Uterus (tissue), 4 donors: ENCODE data around the gene ZMYND11. TPM values are rescaled to one million over a fixed set of nuclear protein-coding genes. Genes with fewer than 3 reads are reported as not detected.

Experiments used
- DNase-seq, 2 donors: peaks; one replicate each; pipeline ENCODE4 v3.0.0-alpha.2; 2019 to 2020
- H3K27ac ChIP-seq, 2 donors: fragments of 200-600 bp; sonication (generic); 1 replicate in 1 of 2; 2 replicates in 1 of 2; pipeline ENCODE4 v1.5.1; 2016 to 2018
- H3K27me3 ChIP-seq, 2 donors: fragments of 200-600 bp; sonication (generic); one replicate each; pipeline ENCODE4 v1.5.1; 2018 to 2019; ENCODE audit warnings: control low read depth in 1 of 2
- H3K36me3 ChIP-seq, 2 donors: fragments of 200-600 bp; sonication (generic); one replicate each; pipeline ENCODE4 v1.5.1; 2019; ENCODE audit warnings: control low read depth in 1 of 2
- H3K4me1 ChIP-seq, 2 donors: fragments of 200-600 bp; sonication (generic); one replicate each; pipeline ENCODE4 v1.5.1; 2018 to 2019; ENCODE audit warnings: control low read depth in 1 of 2
- H3K4me3 ChIP-seq, 2 donors: fragments of 200-600 bp; sonication (generic); 1 replicate in 1 of 2; 2 replicates in 1 of 2; pipeline ENCODE4 v1.5.1; 2018 to 2019; ENCODE audit warnings: mild to moderate bottlenecking in 1 of 2
- H3K9me3 ChIP-seq, 2 donors: fragments of 200-600 bp; sonication (generic); one replicate each; pipeline ENCODE4 v1.5.1; 2019; ENCODE audit warnings: control low read depth in 1 of 2
- CTCF ChIP-seq, 4 experiments: fragments of 200-600 bp in 2 of 4; fragments of 450-650 bp in 2 of 4; sonication (generic) in 2 of 4; IDR thresholded peaks; one replicate each; pipeline ENCODE4 v1.5.1; 2016 to 2019; ENCODE audit warnings: antibody characterized with exemption in 4 of 4, mild to moderate bottlenecking in 2 of 4, moderate library complexity in 1 of 4
- POLR2A ChIP-seq, 2 donors: fragments of 450-650 bp; IDR thresholded peaks; one replicate each; pipeline ENCODE4 v1.6.1; 2016; ENCODE audit warnings: antibody characterized with exemption in 2 of 2, mild to moderate bottlenecking in 1 of 2, moderate library complexity in 1 of 2
- intact Hi-C: fragments of 100-400 bp; cut with DNase I; formaldehyde crosslinking; loops from one replicate; pipeline ENCODE4 v1.15.1; 2023; ENCODE audit warnings: low total_unique reads
- total RNA-seq, 4 donors: library from RNA; depleted of rRNA in 3 of 4; stranded (reverse); fragments of >200 nt in 3 of 4; gene quantifications; one replicate each; pipeline versions ENCODE4 v1.1.0 to v1.2.4, GENCODE V29; 2014 to 2023
- donor health status: DM: yes; HTN: yes; CAD: no.

The ZMYND11 gene
- total RNA-seq, 4 donors from 2014 or later, result 54.1 to 122 (median 104) TPM

- Histone ChIP-seq H3K27ac (no peak overlapping the region), H3K4me1 (no peaks in the 10 kb centered on the region), H3K4me3 (no peak overlapping the region), H3K27me3 (no peaks in the 10 kb centered on the region), H3K36me3 (no peaks in the 10 kb centered on the region), H3K9me3 (no peaks in the 10 kb centered on the region)
- intact Hi-C loops, result no loop called here
- DNase-seq, result no peak
- TF ChIP-seq CTCF (IDR thresholded peaks at IDR 0.05) (no peak), POLR2A (IDR thresholded peaks at IDR 0.05) (no peak)
Measured at GRCh38 chr10:106740-107139, 28.5 kb upstream of the ZMYND11 start.

- TF ChIP-seq CTCF (IDR thresholded peaks at IDR 0.05), result no peak
- no peak for TF ChIP-seq POLR2A (IDR thresholded peaks at IDR 0.05)
- intact Hi-C loops, result no loop called here
- no peaks in the 10 kb centered on the region for H3K4me1 ChIP-seq
- no peak for DNase-seq
- no peaks in the 10 kb centered on the region for H3K9me3 ChIP-seq
- no peak overlapping the region for H3K27ac ChIP-seq
- no peaks in the 10 kb centered on the region for H3K36me3 ChIP-seq
- H3K4me3 ChIP-seq, result no peak overlapping the region
- H3K27me3 ChIP-seq, result no peaks in the 10 kb centered on the region
Measured at GRCh38 chr10:112246-112645, 23.0 kb upstream of the ZMYND11 start.

- TF ChIP-seq CTCF (IDR thresholded peaks at IDR 0.05), result no peak
- TF ChIP-seq POLR2A (IDR thresholded peaks at IDR 0.05), result no peak
- no peak overlapping the region for H3K27ac ChIP-seq
- no peak for DNase-seq
- H3K4me3 ChIP-seq, result no peak overlapping the region
- intact Hi-C loops, result no loop called here
- H3K27me3 ChIP-seq, result no peaks in the 10 kb centered on the region
- no peaks in the 10 kb centered on the region for H3K9me3 ChIP-seq
- H3K4me1 ChIP-seq, result no peaks in the 10 kb centered on the region
- H3K36me3 ChIP-seq, result no peaks in the 10 kb centered on the region
Measured at GRCh38 chr10:124874-125273, 10.4 kb upstream of the ZMYND11 start.

GRCh38 chr10:127612-128432, 7.4 kb upstream of the ZMYND11 start:
- no peaks in the 10 kb centered on the region for H3K4me1 ChIP-seq
- intact Hi-C loops, result no loop called here
- no peaks in the 10 kb centered on the region for H3K36me3 ChIP-seq
- no peak overlapping the region for H3K4me3 ChIP-seq
- TF ChIP-seq CTCF (IDR thresholded peaks at IDR 0.05) (no peak), POLR2A (IDR thresholded peaks at IDR 0.05) (no peak)
- H3K27me3 ChIP-seq, result no peaks in the 10 kb centered on the region
- no peak for DNase-seq
- no peaks in the 10 kb centered on the region for H3K9me3 ChIP-seq
- no peak overlapping the region for H3K27ac ChIP-seq

- Histone ChIP-seq H3K27ac (no peak overlapping the region), H3K4me1 (peaks cover 0 to 5% of the 10 kb centered on the region in 2 donors), H3K9me3 (no peaks in the 10 kb centered on the region), H3K27me3 (no peaks in the 10 kb centered on the region), H3K36me3 (no peaks in the 10 kb centered on the region), H3K4me3 (no peak overlapping the region)
- intact Hi-C loops, result no loop called here
- TF ChIP-seq CTCF (IDR thresholded peaks at IDR 0.05) (no peak), POLR2A (IDR thresholded peaks at IDR 0.05) (no peak)
- no peak for DNase-seq
Measured at GRCh38 chr10:129810-130209, 5.4 kb upstream of the ZMYND11 start.
